ENCODE data around the gene MAPKAPK2.

MAPKAPK2 gene

DNA sequence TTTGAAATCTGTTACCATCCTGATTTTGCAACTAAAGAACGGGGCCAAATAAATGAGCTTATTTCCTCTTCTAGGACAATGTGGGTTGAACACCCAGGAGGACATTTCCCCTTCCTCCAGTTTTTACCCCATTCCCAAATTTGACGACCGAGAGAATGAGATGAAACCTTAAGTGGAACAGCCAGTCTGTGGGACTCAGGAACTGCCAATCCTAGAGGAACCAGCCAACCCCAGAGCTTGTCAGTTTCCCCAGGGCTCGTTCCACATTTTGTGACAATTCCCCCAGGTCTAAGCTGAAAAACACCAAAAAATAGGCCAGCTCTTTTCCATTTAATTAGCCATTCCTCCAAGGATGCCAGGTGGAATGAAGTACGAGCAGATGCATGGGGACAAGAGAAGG, 21.3 kb upstream of the MAPKAPK2 start:
- ChIA-PET POLR2A (interaction anchor here (1.3 to 4.4 kb wide), 2 partner anchors 29 to 51 kb away, joined by 4 to 31 read pairs; partner anchors contain the start of genes DYRK3 and EIF2D), CTCF (interaction anchor here (0.7 to 4.0 kb wide), 13 partner anchors 9 to 316 kb away, joined by 3 to 50 read pairs (median 5); partner anchors contain the start of genes DYRK3 and EIF2D)
- no peak for DNase-seq (ENCODE audit: extremely low spot score)
- TF ChIP-seq FOXA1 (IDR thresholded peaks at IDR 0.05) (no peak), ARNT (IDR thresholded peaks at IDR 0.05) (no peak), TARDBP (IDR thresholded peaks at IDR 0.05) (no peak), CTBP1 (IDR thresholded peaks at IDR 0.05; ENCODE audit: borderline replicate concordance) (no peak), ELF4 (IDR thresholded peaks at IDR 0.05) (no peak), SUZ12 (IDR thresholded peaks at IDR 0.05) (no peak), BHLHE40 (IDR thresholded peaks at IDR 0.05; ENCODE audit: borderline replicate concordance) (no peak), FOXM1 (IDR thresholded peaks at IDR 0.05; ENCODE audit: borderline replicate concordance) (no peak)

DNA sequence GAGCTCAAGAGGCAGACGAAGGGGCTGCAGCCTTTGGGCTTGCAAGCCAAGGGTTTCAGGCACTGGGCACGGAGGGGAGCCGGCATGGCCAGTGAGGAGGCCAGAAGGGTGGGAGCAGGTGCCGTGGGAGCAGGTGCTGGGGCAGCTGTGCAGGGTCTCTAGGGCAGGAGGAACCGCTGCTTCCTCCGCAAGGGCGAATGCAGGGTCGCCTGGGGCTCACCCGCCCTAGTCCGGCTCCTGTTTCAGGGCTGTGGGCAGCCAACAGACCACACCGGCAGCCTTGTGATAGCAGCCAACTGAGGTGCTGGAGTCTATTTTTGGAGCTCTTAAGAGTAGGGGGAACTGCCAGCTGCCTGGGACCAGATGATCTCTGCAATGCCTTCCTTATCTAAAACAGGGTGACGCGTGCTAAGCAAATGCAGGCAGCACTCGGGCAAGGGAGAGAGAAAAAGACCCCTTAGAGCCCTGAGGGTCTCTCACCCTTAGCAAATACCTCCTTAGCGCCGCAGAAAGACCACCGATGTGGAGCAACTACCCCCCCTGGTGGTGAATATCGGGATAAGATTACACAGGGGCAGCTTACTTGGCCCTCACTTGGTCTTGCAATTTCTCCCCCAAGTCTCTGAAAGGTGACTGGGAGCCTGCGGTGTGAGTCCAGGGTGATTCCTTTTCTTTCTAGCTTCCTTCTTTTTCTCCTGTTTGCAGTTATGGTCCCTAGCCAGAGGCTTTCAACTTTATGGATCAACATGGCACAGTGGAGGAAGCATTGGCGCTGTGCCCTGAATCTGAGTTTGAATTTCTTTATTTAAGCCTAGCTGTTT, 20.7 kb upstream of the MAPKAPK2 start:
- no peak for TF ChIP-seq SP1 (IDR thresholded peaks at IDR 0.05)
- TF ChIP-seq, protein P1, sequence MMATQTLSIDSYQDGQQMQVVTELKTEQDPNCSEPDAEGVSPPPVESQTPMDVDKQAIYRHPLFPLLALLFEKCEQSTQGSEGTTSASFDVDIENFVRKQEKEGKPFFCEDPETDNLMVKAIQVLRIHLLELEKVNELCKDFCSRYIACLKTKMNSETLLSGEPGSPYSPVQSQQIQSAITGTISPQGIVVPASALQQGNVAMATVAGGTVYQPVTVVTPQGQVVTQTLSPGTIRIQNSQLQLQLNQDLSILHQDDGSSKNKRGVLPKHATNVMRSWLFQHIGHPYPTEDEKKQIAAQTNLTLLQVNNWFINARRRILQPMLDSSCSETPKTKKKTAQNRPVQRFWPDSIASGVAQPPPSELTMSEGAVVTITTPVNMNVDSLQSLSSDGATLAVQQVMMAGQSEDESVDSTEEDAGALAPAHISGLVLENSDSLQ (IDR thresholded peaks at IDR 0.05): no peak
- no peak for TF ChIP-seq LEF1 (IDR thresholded peaks at IDR 0.05; ENCODE audit: borderline replicate concordance)
- CTCF ChIA-PET: interaction anchor here (0.6 to 4.0 kb wide), 17 partner anchors 9 to 316 kb away, joined by 3 to 50 read pairs (median 5); partner anchors contain the start of genes DYRK3 and EIF2D
- POLR2A ChIA-PET: interaction anchor here (0.7 to 4.4 kb wide), 3 partner anchors 29 to 169 kb away, joined by 3 to 31 read pairs (median 4); partner anchors contain the start of genes DYRK3 and EIF2D
- peak; percentile 82 for DNase-seq (ENCODE audit: extremely low spot score)

DNA sequence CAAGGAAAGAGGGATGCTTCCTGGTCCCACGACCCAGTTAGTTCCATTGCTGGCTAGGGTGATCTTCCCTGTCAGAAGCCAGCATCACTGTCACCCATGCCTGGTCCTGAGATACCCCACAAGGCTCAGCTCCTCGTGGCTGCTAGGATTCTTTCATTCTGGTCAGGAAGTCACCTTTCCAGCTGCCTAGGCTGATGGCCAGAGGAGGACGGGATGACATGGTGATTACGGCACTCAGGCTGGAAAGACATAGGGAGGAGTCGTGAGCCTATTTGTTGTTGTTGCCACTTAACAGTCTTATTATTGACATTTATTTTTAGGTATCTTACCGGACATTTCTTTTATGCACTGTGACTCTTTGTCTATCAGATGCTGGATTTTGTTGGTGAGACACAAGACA, 20.0 kb upstream of the MAPKAPK2 start:
- TF ChIP-seq FOXK2 (IDR thresholded peaks at IDR 0.05) (no peak), CTBP1 (IDR thresholded peaks at IDR 0.05; ENCODE audit: borderline replicate concordance) (no peak), ZNF384 (IDR thresholded peaks at IDR 0.05) (no peak)
- DNase-seq (ENCODE audit: extremely low spot score): no peak
- ChIA-PET POLR2A (interaction anchor here (1.1 to 4.4 kb wide), 4 partner anchors 20 to 52 kb away, joined by 3 to 31 read pairs (median 4); partner anchors contain the start of genes DYRK3 and EIF2D), CTCF (interaction anchor here (0.6 to 4.0 kb wide), 12 partner anchors 9 to 174 kb away, joined by 3 to 50 read pairs (median 4); partner anchors contain the start of gene DYRK3)

DNA sequence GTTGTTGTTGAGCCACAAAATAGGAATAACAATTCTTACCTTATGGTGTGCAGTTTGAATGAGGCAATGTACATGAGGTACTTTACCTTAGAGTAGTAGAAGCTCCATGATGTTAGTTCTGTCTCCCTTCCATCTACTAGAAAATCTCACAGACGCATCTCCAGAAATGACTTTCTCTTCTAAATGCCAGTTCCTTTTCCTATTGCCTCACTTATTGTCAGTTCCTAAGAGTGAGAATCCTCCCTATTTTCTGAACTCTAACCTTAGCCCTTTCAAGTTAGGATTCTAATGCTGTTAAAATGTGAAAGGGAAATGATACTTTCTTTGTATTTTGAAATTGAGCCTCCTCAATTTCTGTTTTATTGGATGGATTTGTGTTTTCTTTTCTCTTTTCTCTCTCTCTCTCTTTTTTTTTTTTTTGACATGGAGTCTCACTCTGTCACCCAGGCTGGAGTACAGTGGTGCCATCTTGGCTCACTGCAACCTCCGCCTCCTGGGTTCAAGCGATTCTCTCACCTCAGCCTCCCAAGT, 18.6 kb upstream of the MAPKAPK2 start:
- TF ChIP-seq ZNF384 (IDR thresholded peaks at IDR 0.05) (no peak), L3MBTL2 (conservative IDR thresholded peaks at IDR 0.05) (no peak), FOXM1 (IDR thresholded peaks at IDR 0.05; ENCODE audit: borderline replicate concordance) (no peak), FOXA1 (IDR thresholded peaks at IDR 0.05) (no peak), NFRKB (IDR thresholded peaks at IDR 0.05) (no peak), CTBP1 (IDR thresholded peaks at IDR 0.05; ENCODE audit: borderline replicate concordance) (no peak), BHLHE40 (IDR thresholded peaks at IDR 0.05; ENCODE audit: borderline replicate concordance) (no peak), HDGF (IDR thresholded peaks at IDR 0.05; ENCODE audit: borderline replicate concordance) (no peak), TARDBP (IDR thresholded peaks at IDR 0.05) (no peak), SUZ12 (IDR thresholded peaks at IDR 0.05) (no peak), FOXK2 (IDR thresholded peaks at IDR 0.05) (no peak), ARNT (IDR thresholded peaks at IDR 0.05) (no peak), LEF1 (IDR thresholded peaks at IDR 0.05; ENCODE audit: borderline replicate concordance) (no peak), SP1 (IDR thresholded peaks at IDR 0.05) (no peak)
- POLR2A ChIA-PET: interaction anchor here (1.1 to 4.4 kb wide), 2 partner anchors 31 to 53 kb away, joined by 3 to 31 read pairs; partner anchors contain the start of genes DYRK3 and EIF2D
- CTCF ChIA-PET: interaction anchor here (3.6 to 4.0 kb wide), 2 partner anchors 31 to 36 kb away, joined by 28 to 50 read pairs; partner anchors contain the start of gene DYRK3
- no peak for DNase-seq (ENCODE audit: extremely low spot score)

DNA sequence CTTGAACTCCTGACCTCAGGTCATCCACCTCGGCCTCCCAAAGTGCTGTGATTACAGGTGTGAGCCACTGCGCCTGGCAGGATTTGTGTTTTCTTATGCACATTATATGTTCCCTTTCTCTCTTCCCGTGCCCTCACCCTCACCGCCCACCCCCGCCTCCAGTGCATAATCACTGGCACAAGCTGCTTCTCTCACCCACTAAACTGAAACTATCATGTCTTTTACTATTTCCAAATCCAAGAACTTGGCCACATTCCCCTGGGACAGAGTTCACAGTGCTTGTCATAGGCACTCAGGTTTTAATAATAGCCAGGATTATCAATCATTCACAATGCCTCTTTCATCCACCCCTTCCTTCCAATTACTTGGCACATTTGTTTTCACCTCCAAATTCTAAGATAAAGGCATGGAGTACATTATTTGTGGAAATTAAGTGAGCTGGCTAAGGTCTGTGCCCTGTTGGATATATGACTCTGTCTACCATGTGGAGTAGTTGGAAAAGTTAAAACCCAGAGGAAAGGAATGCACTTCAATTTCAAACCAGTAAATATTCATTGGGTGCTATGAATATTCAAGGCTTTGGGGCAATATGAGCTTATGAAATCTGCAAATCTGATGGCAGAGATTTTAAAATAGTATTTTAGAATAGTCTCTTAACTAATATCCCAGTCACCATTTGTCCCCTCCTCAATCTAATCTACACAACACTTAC, 17.6 kb upstream of the MAPKAPK2 start:
- ChIA-PET POLR2A (interaction anchor here (1.1 to 4.4 kb wide), 3 partner anchors 32 to 55 kb away, joined by 3 to 31 read pairs (median 5); partner anchors contain the start of genes DYRK3 and EIF2D), CTCF (interaction anchor here (1.3 kb wide), 1 partner anchor 9 kb away, joined by 4 read pairs; no protein-coding TSS in a partner anchor)
- TF ChIP-seq BHLHE40 (IDR thresholded peaks at IDR 0.05; ENCODE audit: borderline replicate concordance): no peak
- TF ChIP-seq L3MBTL2 (conservative IDR thresholded peaks at IDR 0.05): no peak
- no peak for TF ChIP-seq LEF1 (IDR thresholded peaks at IDR 0.05; ENCODE audit: borderline replicate concordance)
- DNase-seq (ENCODE audit: extremely low spot score): no peak

DNA sequence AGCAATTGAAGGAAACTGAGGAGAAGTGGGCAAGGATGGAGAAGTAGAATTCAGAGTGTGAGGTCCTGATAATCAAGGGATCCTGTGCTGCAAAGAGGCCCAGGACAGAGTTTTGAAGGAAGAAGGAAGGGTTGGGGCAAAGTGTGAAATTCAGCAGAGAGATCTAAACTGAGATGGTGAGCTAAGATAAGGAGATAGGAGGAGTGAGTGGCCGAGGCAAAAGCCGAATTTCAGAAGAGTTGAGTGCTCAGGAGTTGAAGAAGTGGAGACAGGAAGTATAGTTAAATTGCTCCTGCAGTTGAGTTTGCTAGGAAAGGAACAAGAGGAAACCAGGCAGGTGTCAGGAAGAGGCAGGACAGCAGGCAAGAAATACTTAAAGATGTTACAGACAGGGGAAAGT, 16.4 kb upstream of the MAPKAPK2 start:
- TF ChIP-seq NFRKB (IDR thresholded peaks at IDR 0.05): no peak
- no peak for TF ChIP-seq FOXK2 (IDR thresholded peaks at IDR 0.05)
- no peak for TF ChIP-seq SUZ12 (IDR thresholded peaks at IDR 0.05)
- no peak for TF ChIP-seq L3MBTL2 (conservative IDR thresholded peaks at IDR 0.05)
- TF ChIP-seq ELF4 (IDR thresholded peaks at IDR 0.05): no peak
- TF ChIP-seq SP1 (IDR thresholded peaks at IDR 0.05): no peak
- TF ChIP-seq BHLHE40 (IDR thresholded peaks at IDR 0.05; ENCODE audit: borderline replicate concordance): no peak
- no peak for TF ChIP-seq ARNT (IDR thresholded peaks at IDR 0.05)
- no peak for TF ChIP-seq TARDBP (IDR thresholded peaks at IDR 0.05)
- no peak for TF ChIP-seq FOXA1 (IDR thresholded peaks at IDR 0.05)
- DNase-seq (ENCODE audit: extremely low spot score): no peak
- ChIA-PET CTCF (interaction anchor here (1.3 kb wide), 1 partner anchor 11 kb away, joined by 4 read pairs; no protein-coding TSS in a partner anchor), POLR2A (no interaction called here)
